SK-N-SH (cell line): ENCODE data around the gene ERC1.

Experiments used
- CTCF ChIP-seq: fragments of 200-600 bp; sonication (generic); IDR thresholded peaks from 2 replicates; pipeline ENCODE4 v1.6.1; 2017; ENCODE audit warnings: antibody characterized with exemption, mild to moderate bottlenecking, moderate library complexity
- EZH2phosphoT487 ChIP-seq: fragments of 200-600 bp; sonication (generic); IDR thresholded peaks from 2 replicates; pipeline ENCODE4 v1.6.1; 2017; ENCODE audit warnings: low read depth, mixed run types, mild to moderate bottlenecking, antibody characterized with exemption, moderate library complexity, borderline replicate concordance
- FOXM1 ChIP-seq: IDR thresholded peaks from 2 replicates; pipeline ENCODE4 v1.4.0; 2012; ENCODE audit warnings: low read depth, mild to moderate bottlenecking
- JUND ChIP-seq: IDR thresholded peaks from 2 replicates; pipeline ENCODE4 v1.4.0; 2012
- NFIC ChIP-seq: IDR thresholded peaks from 2 replicates; pipeline ENCODE4 v1.4.0; 2012; ENCODE audit warnings: borderline replicate concordance
- SIN3A ChIP-seq: IDR thresholded peaks from 2 replicates; pipeline ENCODE4 v1.6.1; 2012; ENCODE audit warnings: low read depth, mild to moderate bottlenecking, low read length, moderate library complexity, borderline replicate concordance
- TAF1 ChIP-seq: IDR thresholded peaks from 2 replicates; pipeline ENCODE4 v1.6.1; 2012; ENCODE audit warnings: low read depth, mild to moderate bottlenecking, low read length, moderate library complexity, borderline replicate concordance
- TF ChIP-seq, protein P1 (sequence below): IDR thresholded peaks from 2 replicates; pipeline ENCODE4 v1.4.0; 2012; ENCODE audit warnings: low read depth

GRCh38 chr12:1176191-1176590 lies 185.2 kb downstream of the ERC1 start:
- TF ChIP-seq CTCF (no peak), SIN3A (no peak), FOXM1 (no peak), NFIC (no peak), EZH2phosphoT487 (no peak), JUND (no peak), TAF1 (no peak)
- TF ChIP-seq, protein P1, sequence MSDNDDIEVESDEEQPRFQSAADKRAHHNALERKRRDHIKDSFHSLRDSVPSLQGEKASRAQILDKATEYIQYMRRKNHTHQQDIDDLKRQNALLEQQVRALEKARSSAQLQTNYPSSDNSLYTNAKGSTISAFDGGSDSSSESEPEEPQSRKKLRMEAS = no peak
